GM12873 (cell line): ENCODE measurements around the gene TRIM41.

Source experiments
- TF ChIP-seq, protein P1 (sequence below): IDR thresholded peaks from 2 replicates; pipeline ENCODE4 v1.5.1; 2012; ENCODE audit warnings: low read depth, mild to moderate bottlenecking, moderate library complexity, low read length, control low read depth; ENCODE audit not compliant: insufficient read depth; ENCODE audit errors: missing control alignments

The TRIM41 gene

DNA sequence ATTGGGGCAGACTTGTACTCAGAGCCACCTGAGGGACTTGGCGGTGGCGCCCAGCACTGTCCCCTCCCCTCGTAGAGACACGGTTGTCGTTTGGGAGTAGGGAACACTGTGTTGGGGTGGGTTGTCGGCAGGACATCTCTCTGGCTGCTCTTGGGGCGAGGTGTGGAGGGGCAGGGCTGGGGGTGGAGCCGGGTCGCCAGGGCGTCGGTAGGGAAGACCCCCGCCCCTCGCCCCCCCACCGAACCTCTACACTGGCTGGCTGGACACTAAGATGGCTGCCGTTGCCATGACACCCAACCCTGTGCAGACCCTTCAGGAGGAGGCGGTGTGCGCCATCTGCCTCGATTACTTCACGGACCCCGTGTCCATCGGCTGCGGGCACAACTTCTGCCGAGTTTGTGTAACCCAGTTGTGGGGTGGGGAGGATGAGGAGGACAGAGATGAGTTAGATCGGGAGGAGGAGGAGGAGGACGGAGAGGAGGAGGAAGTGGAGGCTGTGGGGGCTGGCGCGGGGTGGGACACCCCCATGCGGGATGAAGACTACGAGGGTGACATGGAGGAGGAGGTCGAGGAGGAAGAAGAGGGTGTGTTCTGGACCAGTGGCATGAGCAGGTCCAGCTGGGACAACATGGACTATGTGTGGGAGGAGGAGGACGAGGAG lies 778 bp downstream of the TRIM41 start:
- TF ChIP-seq, protein P1, sequence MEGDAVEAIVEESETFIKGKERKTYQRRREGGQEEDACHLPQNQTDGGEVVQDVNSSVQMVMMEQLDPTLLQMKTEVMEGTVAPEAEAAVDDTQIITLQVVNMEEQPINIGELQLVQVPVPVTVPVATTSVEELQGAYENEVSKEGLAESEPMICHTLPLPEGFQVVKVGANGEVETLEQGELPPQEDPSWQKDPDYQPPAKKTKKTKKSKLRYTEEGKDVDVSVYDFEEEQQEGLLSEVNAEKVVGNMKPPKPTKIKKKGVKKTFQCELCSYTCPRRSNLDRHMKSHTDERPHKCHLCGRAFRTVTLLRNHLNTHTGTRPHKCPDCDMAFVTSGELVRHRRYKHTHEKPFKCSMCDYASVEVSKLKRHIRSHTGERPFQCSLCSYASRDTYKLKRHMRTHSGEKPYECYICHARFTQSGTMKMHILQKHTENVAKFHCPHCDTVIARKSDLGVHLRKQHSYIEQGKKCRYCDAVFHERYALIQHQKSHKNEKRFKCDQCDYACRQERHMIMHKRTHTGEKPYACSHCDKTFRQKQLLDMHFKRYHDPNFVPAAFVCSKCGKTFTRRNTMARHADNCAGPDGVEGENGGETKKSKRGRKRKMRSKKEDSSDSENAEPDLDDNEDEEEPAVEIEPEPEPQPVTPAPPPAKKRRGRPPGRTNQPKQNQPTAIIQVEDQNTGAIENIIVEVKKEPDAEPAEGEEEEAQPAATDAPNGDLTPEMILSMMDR: no peak

DNA sequence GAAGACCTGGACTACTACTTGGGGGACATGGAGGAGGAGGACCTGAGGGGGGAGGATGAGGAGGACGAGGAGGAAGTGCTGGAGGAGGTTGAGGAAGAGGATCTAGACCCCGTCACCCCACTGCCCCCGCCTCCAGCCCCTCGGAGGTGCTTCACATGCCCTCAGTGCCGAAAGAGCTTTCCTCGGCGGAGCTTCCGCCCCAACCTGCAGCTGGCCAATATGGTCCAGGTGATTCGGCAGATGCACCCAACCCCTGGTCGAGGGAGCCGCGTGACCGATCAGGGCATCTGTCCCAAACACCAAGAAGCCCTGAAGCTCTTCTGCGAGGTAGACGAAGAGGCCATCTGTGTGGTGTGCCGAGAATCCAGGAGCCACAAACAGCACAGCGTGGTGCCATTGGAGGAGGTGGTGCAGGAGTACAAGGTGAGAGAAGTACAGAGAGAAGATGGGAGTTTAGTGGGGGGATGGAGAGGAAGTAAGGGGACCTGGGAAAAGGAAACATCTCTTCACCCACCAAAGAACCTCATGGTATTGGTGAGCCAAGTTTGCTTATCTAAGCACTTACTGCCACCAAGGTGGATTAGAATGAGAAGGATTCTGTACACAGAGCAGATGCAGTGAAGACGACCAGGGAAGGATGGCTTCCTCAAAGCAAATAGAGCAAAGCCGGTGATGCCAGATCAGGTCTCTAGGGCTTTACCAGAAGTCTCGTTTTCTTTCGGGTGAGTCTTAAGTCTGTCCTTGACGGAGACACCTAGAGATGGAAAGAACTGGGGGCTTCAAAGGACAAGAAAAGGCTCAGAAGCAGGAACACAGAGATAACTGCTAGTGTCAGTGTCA lies 1.5 kb downstream of the TRIM41 start:
- TF ChIP-seq, protein P1: no peak

DNA sequence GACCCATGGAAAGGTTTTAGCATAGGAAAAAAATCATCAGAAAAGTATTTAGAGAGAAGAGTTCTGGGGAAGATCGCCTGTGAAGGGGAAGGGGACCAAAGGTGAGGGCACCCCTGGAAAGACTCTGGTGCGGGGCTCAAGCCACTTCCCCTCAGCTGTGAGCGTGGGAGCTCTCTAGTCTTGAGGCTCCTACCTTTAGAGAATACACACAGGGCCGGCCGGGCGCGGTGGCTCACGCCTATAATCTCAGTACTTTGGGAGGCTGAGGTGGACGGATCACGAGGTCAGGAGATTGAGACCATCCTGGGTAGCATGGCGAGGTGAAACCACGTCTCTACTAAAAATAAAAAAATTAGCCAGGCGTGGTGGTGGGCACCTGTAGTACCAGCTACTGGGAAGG lies 6.9 kb downstream of the TRIM41 start:
- TF ChIP-seq, protein P1: no peak

DNA sequence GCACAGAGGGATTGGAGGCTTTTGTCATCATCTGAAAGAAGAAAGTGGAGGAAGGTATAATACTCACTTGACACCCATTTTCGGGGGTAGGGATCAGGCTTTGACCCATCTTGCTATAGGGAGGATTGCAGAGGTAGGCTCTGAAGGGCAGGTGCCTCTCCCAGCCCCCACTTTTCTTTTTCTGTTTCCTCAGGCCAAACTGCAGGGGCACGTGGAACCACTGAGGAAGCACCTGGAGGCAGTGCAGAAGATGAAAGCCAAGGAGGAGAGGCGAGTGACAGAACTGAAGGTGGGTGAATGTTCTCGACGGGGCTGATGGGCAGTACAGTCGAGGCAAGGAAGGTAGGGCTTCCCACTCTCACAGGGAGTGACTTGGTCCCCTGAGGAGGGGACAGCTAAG lies 7.5 kb downstream of the TRIM41 start:
- TF ChIP-seq, protein P1: no peak

DNA sequence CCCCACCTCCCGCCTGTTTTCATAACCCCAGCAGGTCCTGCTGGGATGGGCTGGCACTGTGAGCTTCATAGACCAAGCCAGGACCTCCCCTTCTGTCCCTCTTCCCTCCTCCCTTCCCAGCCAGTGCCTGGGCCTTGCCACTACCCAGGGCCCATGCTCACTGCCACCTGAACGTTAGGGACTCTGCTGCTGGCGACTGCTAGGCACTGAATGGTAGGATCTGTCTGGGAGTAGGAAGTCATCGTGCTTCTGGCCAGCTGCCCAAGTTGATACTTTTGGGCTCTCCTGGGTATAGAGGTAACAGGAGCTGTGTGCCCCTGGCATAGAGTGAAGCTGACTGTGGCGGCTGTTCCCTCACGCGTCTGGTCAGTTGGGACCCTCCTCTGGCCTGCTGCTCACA lies 8.4 kb downstream of the TRIM41 start:
- TF ChIP-seq, protein P1: no peak

DNA sequence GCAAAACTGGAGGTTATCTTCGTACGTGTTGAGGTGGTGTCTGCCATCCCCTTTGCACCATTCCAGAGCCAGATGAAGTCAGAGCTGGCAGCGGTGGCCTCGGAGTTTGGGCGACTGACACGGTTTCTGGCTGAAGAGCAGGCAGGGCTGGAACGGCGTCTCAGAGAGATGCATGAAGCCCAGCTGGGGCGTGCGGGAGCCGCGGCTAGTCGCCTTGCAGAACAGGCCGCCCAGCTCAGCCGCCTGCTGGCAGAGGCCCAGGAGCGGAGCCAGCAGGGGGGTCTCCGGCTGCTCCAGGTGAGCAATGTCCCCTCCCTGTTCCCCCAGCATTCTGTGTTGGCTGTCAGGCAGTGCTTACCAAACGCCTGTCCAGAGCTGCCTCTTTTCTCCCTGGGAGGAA lies 9.5 kb downstream of the TRIM41 start:
- TF ChIP-seq, protein P1: no peak

DNA sequence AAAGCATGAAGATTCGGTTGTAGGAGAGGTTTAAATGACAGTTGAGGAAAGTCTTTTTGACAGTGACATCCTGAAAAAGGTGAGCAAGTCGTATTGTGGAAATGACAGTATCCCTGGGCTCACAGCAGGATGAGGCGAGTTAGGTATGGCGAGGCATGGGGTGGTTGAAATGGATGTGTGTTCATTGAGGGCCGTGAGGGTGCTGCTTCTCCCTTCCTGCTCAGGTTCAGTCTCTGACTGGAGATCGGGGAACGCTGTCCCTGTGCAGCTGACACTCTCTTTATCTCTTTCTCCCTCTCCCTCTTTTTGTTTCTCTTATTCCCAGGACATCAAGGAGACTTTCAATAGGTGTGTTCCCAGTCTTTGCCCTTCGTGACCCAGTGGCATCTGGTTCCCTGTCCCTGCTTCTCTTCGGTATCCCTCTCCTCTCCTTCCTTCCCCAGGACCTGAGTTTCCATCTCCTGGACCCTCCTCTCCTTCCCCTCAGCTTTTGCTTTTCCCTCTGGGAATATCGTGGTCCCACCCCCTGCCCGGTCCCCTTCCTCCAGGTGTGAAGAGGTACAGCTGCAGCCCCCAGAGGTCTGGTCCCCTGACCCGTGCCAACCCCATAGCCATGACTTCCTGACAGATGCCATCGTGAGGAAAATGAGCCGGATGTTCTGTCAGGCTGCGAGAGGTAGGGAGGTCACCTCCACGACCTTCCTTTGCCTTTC lies 10.2 kb downstream of the TRIM41 start:
- TF ChIP-seq, protein P1: no peak
